ENCODE measurements around the gene PDE1C.

Gene PDE1C

GRCh38 chr7:32074787-32075585, 4.8 kb upstream of the PDE1C start:
- ATAC-seq (ENCODE audit: low read depth) (no peak), DNase-seq (ENCODE audit: low spot score) (no peak)

DNA sequence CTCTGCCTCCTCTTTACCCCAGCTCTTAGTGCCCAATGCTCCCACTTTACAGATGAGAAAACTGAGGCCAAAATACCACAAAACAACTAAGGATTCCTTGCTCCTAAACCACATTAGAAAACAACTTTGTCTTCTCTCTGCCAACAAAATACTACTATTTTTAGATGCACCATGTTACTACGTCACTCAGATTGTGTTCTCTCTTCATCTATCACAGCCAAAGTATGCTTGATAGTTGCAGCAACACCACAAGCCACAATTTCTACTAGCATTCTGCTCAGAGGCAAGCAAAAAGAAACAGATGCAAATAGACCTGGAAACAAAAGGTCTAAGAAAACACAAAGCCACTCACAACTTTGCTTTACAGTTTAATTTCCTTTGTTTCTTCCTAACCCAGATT, 3.3 kb upstream of the PDE1C start:
- no peaks in the 10 kb centered on the region for H3K36me3 ChIP-seq (ENCODE audit: low read depth)
- no peak for ATAC-seq (ENCODE audit: low read depth)
- DNase-seq (ENCODE audit: low spot score), result no peak
- no peaks in the 10 kb centered on the region for H3K4me1 ChIP-seq (ENCODE audit: insufficient read depth, poor library complexity, severe bottlenecking)
- H3K27ac ChIP-seq (ENCODE audit: poor library complexity, severe bottlenecking), result no peak overlapping the region
- H3K9me3 ChIP-seq (ENCODE audit: severe bottlenecking), result no peaks in the 10 kb centered on the region
- TF ChIP-seq, protein P1, sequence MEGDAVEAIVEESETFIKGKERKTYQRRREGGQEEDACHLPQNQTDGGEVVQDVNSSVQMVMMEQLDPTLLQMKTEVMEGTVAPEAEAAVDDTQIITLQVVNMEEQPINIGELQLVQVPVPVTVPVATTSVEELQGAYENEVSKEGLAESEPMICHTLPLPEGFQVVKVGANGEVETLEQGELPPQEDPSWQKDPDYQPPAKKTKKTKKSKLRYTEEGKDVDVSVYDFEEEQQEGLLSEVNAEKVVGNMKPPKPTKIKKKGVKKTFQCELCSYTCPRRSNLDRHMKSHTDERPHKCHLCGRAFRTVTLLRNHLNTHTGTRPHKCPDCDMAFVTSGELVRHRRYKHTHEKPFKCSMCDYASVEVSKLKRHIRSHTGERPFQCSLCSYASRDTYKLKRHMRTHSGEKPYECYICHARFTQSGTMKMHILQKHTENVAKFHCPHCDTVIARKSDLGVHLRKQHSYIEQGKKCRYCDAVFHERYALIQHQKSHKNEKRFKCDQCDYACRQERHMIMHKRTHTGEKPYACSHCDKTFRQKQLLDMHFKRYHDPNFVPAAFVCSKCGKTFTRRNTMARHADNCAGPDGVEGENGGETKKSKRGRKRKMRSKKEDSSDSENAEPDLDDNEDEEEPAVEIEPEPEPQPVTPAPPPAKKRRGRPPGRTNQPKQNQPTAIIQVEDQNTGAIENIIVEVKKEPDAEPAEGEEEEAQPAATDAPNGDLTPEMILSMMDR (IDR thresholded peaks at IDR 0.05; ENCODE audit: poor library complexity, severe bottlenecking), result no peak
- no peak overlapping the region for H3K4me3 ChIP-seq (ENCODE audit: severe bottlenecking)
- H3K27me3 ChIP-seq (ENCODE audit: insufficient read depth, poor library complexity, severe bottlenecking), result peaks cover 38% of the 10 kb centered on the region

More at GRCh38 chr7:32074787-32075585, 4.8 kb upstream of the PDE1C start:
- no peaks in the 10 kb centered on the region for H3K9me3 ChIP-seq (ENCODE audit: severe bottlenecking)
- H3K4me3 ChIP-seq (ENCODE audit: severe bottlenecking), result no peak overlapping the region
- H3K4me1 ChIP-seq (ENCODE audit: insufficient read depth, poor library complexity, severe bottlenecking), result no peaks in the 10 kb centered on the region
- peaks cover 25% of the 10 kb centered on the region for H3K27me3 ChIP-seq (ENCODE audit: insufficient read depth, poor library complexity, severe bottlenecking)
- no peak overlapping the region for H3K27ac ChIP-seq (ENCODE audit: poor library complexity, severe bottlenecking)
- TF ChIP-seq, protein P1 (IDR thresholded peaks at IDR 0.05; ENCODE audit: poor library complexity, severe bottlenecking), result no peak
- H3K36me3 ChIP-seq (ENCODE audit: low read depth), result no peaks in the 10 kb centered on the region

DNA sequence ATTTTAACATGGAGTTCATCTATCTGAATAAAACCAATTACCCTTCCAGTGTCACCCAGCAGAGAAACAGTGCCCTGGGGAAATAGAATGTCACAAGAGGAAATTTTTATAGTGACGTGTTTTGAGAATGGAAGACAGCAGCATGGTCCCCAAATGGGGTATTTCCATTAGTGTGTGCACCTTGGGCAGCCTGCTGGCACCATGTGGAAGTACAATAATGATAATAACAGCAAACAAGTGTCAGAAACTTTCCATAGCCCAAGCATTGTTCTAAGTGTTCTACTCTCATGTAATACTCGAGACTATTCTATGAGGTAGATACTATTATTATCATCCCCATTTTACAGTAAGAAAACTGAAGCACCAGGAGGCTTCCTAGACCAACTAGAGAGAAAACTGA, 2.2 kb upstream of the PDE1C start:
- ATAC-seq (ENCODE audit: low read depth) (no peak), DNase-seq (ENCODE audit: low spot score) (no peak)
- H3K36me3 ChIP-seq (ENCODE audit: low read depth), result no peaks in the 10 kb centered on the region
- no peaks in the 10 kb centered on the region for H3K4me1 ChIP-seq (ENCODE audit: insufficient read depth, poor library complexity, severe bottlenecking)
- TF ChIP-seq, protein P1 (IDR thresholded peaks at IDR 0.05; ENCODE audit: poor library complexity, severe bottlenecking), result no peak
- no peak overlapping the region for H3K4me3 ChIP-seq (ENCODE audit: severe bottlenecking)
- H3K27me3 ChIP-seq (ENCODE audit: insufficient read depth, poor library complexity, severe bottlenecking), result peaks cover 38% of the 10 kb centered on the region
- no peaks in the 10 kb centered on the region for H3K9me3 ChIP-seq (ENCODE audit: severe bottlenecking)
- H3K27ac ChIP-seq (ENCODE audit: poor library complexity, severe bottlenecking), result no peak overlapping the region

- no peaks in the 10 kb centered on the region for H3K4me1 ChIP-seq (ENCODE audit: insufficient read depth, poor library complexity, severe bottlenecking)
- TF ChIP-seq, protein P1 (IDR thresholded peaks at IDR 0.05; ENCODE audit: poor library complexity, severe bottlenecking), result no peak
- H3K9me3 ChIP-seq (ENCODE audit: severe bottlenecking), result no peaks in the 10 kb centered on the region
- H3K27me3 ChIP-seq (ENCODE audit: insufficient read depth, poor library complexity, severe bottlenecking), result peaks cover 38% of the 10 kb centered on the region
- H3K27ac ChIP-seq (ENCODE audit: poor library complexity, severe bottlenecking), result no peak overlapping the region
- H3K36me3 ChIP-seq (ENCODE audit: low read depth), result no peaks in the 10 kb centered on the region
- ATAC-seq (ENCODE audit: low read depth), result no peak
- no peak for DNase-seq (ENCODE audit: low spot score)
- no peak overlapping the region for H3K4me3 ChIP-seq (ENCODE audit: severe bottlenecking)
Observed at GRCh38 chr7:32071466-32072091, 1.4 kb upstream of the PDE1C start.

DNA sequence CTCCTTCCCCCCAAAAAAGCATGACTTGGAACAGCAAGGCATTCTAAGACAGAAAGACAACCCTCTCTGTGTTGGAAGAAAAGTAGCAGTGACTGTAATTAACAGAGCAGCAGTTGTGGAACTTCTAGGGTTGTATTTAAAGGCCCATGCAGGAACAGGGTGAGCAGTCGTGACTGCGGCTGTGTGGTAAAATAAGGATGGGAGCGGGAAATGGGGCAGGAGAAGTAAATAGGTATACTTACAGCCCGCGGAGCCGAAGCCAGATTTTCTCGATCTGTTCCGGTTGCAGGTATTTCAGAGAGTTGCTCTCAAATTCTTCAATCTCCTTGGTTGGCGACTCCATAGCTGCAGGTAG, 179 bp downstream of the PDE1C start:
- Histone ChIP-seq H3K27me3 (ENCODE audit: insufficient read depth, poor library complexity, severe bottlenecking) (peaks cover 38% of the 10 kb centered on the region), H3K27ac (ENCODE audit: poor library complexity, severe bottlenecking) (no peak overlapping the region), H3K9me3 (ENCODE audit: severe bottlenecking) (no peaks in the 10 kb centered on the region), H3K4me1 (ENCODE audit: insufficient read depth, poor library complexity, severe bottlenecking) (no peaks in the 10 kb centered on the region), H3K36me3 (ENCODE audit: low read depth) (no peaks in the 10 kb centered on the region), H3K4me3 (ENCODE audit: severe bottlenecking) (no peak overlapping the region)
- DNase-seq (ENCODE audit: low spot score) (no peak), ATAC-seq (ENCODE audit: low read depth) (no peak)
- TF ChIP-seq, protein P1 (IDR thresholded peaks at IDR 0.05; ENCODE audit: poor library complexity, severe bottlenecking), result no peak

Measured in RWPE2 (cell line).